HepG2 (cell line): Measurements from ENCODE around the gene NFYB. TPM values are rescaled to one million over a fixed set of nuclear protein-coding genes. Genes with fewer than 3 reads are reported as not detected.
A peak's percentile ranks its signal among the peaks of the same experiment; 100 is the strongest.

ENCODE experiments used
- FOXP4 ChIP-seq: sonication (generic); formaldehyde crosslinking; IDR thresholded peaks from 2 replicates; pipeline ENCODE4 v1.4.0; 2020; ENCODE audit warnings: missing genetic modification reagents
- HNF4A ChIP-seq: sonication (generic); formaldehyde crosslinking; IDR thresholded peaks from 2 replicates; pipeline ENCODE4 v1.4.0; 2020; ENCODE audit warnings: missing genetic modification reagents
- LBX2 ChIP-seq: sonication (generic); formaldehyde crosslinking; IDR thresholded peaks from 2 replicates; pipeline ENCODE4 v1.5.0; 2020; ENCODE audit warnings: missing genetic modification reagents, mild to moderate bottlenecking, borderline replicate concordance
- MBNL3 ChIP-seq: fragments of 250-450 bp; sonication (Bioruptor Pico); conservative IDR thresholded peaks from 2 replicates; pipeline ENCODE4 v1.8.0; 2022; ENCODE audit warnings: mild to moderate bottlenecking, inconsistent platforms
- PTBP1 ChIP-seq: fragments of 200-400 bp; formaldehyde crosslinking; IDR thresholded peaks from 2 replicates; pipeline ENCODE4 v1.6.1; 2018; ENCODE audit warnings: low read length, low read depth; ENCODE audit not compliant: poor library complexity, severe bottlenecking
- XRCC5 ChIP-seq: fragments of 200-400 bp; formaldehyde crosslinking; optimal IDR thresholded peaks from 2 replicates; pipeline ENCODE3; 2017; ENCODE audit warnings: mild to moderate bottlenecking, low read length
- ZBTB21 ChIP-seq: sonication (generic); formaldehyde crosslinking; IDR thresholded peaks from 2 replicates; pipeline ENCODE4 v1.4.0; 2020; ENCODE audit warnings: missing genetic modification reagents
- ZNF496 ChIP-seq: sonication (generic); formaldehyde crosslinking; IDR thresholded peaks from 2 replicates; pipeline ENCODE4 v1.8.1; 2023; ENCODE audit warnings: mild to moderate bottlenecking, moderate library complexity, missing genetic modification reagents; ENCODE audit not compliant: insufficient replicate concordance
- ZNF557 ChIP-seq: sonication (generic); formaldehyde crosslinking; IDR thresholded peaks from 2 replicates; pipeline ENCODE4 v1.4.0; 2020; ENCODE audit warnings: missing genetic modification reagents
- ZNF792 ChIP-seq: IDR thresholded peaks from 2 replicates; pipeline ENCODE4 v1.6.1; 2016
- ZUFSP ChIP-seq: sonication (generic); formaldehyde crosslinking; IDR thresholded peaks from 2 replicates; pipeline ENCODE4 v1.9.0; 2021; ENCODE audit warnings: missing genetic modification reagents, mild to moderate bottlenecking, borderline replicate concordance
- polyA plus RNA-seq, 8 experiments: library from polyadenylated mRNA; depleted of rRNA in 3 of 8; stranded (reverse) in 7 of 8; unstranded in 1 of 8; fragments of >200 nt; fragmentation: Illumina TruSeq in 4 of 8; extraction: Trizol in 4 of 8; gene quantifications; 2 replicates each; pipeline versions ENCODE4 v1.2.1 to v1.2.3, GENCODE V29; 2011 to 2016; ENCODE audit warnings: low read depth in 4 of 8, missing spikeins in 1 of 8, mixed read lengths in 1 of 8; ENCODE audit not compliant: insufficient read depth in 1 of 8
- total RNA-seq, 5 experiments: library from RNA; depleted of rRNA; stranded (reverse); fragments of >200 nt; fragmentation: Illumina TruSeq; extraction: Trizol; gene quantifications; 2 replicates each; pipeline ENCODE4 v1.2.3, GENCODE V29; 2016; ENCODE audit warnings: low read depth in 1 of 5

The NFYB gene
- total and polyA plus RNA-seq, 2 of the 13 experiments (the other 11 are each of a cell fraction or from before 2014, with no cell fraction given), result 18.7 to 36.6 TPM

GRCh38 chr12:104131609-104132008, 6.4 kb downstream of the NFYB start (continued):
- TF ChIP-seq FOXP4 (CRISPR knock-in tag) (peak; percentile 92), XRCC5 (peak; percentile 22), LBX2 (no peak), ZNF496 (CRISPR knock-in tag) (no peak), HNF4A (no peak; the same call in 1 of the 2 replicates), PTBP1 (no peak), MBNL3 (no peak), ZUFSP (CRISPR knock-in tag) (no peak), ZBTB21 (CRISPR knock-in tag) (no peak), ZNF792 (CRISPR knock-in tag) (peak; percentile 34; the same call in 1 of the 2 replicates), ZNF557 (CRISPR knock-in tag) (no peak)
